Measurements from ENCODE around the gene ULK4.

GRCh38 chr3:41204369-41204768, 757.5 kb downstream of the ULK4 start:
- TF ChIP-seq NRF1 (IDR thresholded peaks at IDR 0.05; ENCODE audit: low read depth, low read length) = no peak
- TF ChIP-seq, protein P1, sequence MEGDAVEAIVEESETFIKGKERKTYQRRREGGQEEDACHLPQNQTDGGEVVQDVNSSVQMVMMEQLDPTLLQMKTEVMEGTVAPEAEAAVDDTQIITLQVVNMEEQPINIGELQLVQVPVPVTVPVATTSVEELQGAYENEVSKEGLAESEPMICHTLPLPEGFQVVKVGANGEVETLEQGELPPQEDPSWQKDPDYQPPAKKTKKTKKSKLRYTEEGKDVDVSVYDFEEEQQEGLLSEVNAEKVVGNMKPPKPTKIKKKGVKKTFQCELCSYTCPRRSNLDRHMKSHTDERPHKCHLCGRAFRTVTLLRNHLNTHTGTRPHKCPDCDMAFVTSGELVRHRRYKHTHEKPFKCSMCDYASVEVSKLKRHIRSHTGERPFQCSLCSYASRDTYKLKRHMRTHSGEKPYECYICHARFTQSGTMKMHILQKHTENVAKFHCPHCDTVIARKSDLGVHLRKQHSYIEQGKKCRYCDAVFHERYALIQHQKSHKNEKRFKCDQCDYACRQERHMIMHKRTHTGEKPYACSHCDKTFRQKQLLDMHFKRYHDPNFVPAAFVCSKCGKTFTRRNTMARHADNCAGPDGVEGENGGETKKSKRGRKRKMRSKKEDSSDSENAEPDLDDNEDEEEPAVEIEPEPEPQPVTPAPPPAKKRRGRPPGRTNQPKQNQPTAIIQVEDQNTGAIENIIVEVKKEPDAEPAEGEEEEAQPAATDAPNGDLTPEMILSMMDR (IDR thresholded peaks at IDR 0.05; ENCODE audit: control extremely low read depth in 1 of 3, insufficient read depth in 1 of 3, low read depth in 1 of 3, low read length in 3 of 3) = no peak
- TF ChIP-seq EZH2 (IDR thresholded peaks at IDR 0.05; ENCODE audit: low read depth, low read length, severe bottlenecking) = no peak
- no peak for TF ChIP-seq MAFK (IDR thresholded peaks at IDR 0.05; ENCODE audit: low read depth, low read length)
- TF ChIP-seq MAX (IDR thresholded peaks at IDR 0.05) = no peak
- TF ChIP-seq CEBPB (IDR thresholded peaks at IDR 0.05; ENCODE audit: low read depth, low read length) = no peak
- no peak for TF ChIP-seq SUZ12 (IDR thresholded peaks at IDR 0.05; ENCODE audit: low read length)
- no peak for TF ChIP-seq RNF2 (IDR thresholded peaks at IDR 0.05; ENCODE audit: borderline replicate concordance, low read depth, low read length, missing control alignments, poor library complexity, severe bottlenecking)
- TF ChIP-seq, protein P2, sequence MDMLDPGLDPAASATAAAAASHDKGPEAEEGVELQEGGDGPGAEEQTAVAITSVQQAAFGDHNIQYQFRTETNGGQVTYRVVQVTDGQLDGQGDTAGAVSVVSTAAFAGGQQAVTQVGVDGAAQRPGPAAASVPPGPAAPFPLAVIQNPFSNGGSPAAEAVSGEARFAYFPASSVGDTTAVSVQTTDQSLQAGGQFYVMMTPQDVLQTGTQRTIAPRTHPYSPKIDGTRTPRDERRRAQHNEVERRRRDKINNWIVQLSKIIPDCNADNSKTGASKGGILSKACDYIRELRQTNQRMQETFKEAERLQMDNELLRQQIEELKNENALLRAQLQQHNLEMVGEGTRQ (IDR thresholded peaks at IDR 0.05; ENCODE audit: low read length) = no peak
- TF ChIP-seq POLR2A (IDR thresholded peaks at IDR 0.05; ENCODE audit: control extremely low read depth in 1 of 2, low read depth in 2 of 2, low read length in 2 of 2) = no peak
- TF ChIP-seq CHD7 (IDR thresholded peaks at IDR 0.05; ENCODE audit: insufficient replicate concordance, low read length) = no peak
- no peak for TF ChIP-seq EP300 (IDR thresholded peaks at IDR 0.05; ENCODE audit: borderline replicate concordance in 1 of 2, low read depth in 2 of 2, low read length in 2 of 2)

All from H1 (cell line).